ENCODE measurements around the gene DNAJC16.
"Not testable (repeated sequence)": the region's sequence is repeated elsewhere in the genome, so short reads cannot be mapped to it uniquely, and the experiment has no call there.

DNAJC16 gene

GRCh38 chr1:15507278-15507677 lies 19.4 kb upstream of the DNAJC16 start:
- no peak for DNase-seq (ENCODE audit: low spot score)

- peak; percentile 51 for DNase-seq (ENCODE audit: low spot score)
Observed at GRCh38 chr1:15508700-15509487, 17.8 kb upstream of the DNAJC16 start.

- DNase-seq (ENCODE audit: low spot score) = no peak
Observed at GRCh38 chr1:15509586-15509985, 17.1 kb upstream of the DNAJC16 start.

- no peak for DNase-seq (ENCODE audit: low spot score)
Observed at GRCh38 chr1:15510611-15511405, 15.8 kb upstream of the DNAJC16 start.

- DNase-seq (ENCODE audit: low spot score) = no peak
Observed at GRCh38 chr1:15513192-15513591, 13.5 kb upstream of the DNAJC16 start.

- no peak for DNase-seq (ENCODE audit: low spot score)
Observed at GRCh38 chr1:15513919-15514318, 12.7 kb upstream of the DNAJC16 start.

- DNase-seq (ENCODE audit: low spot score) = not testable (repeated sequence)
Observed at GRCh38 chr1:15514557-15514956, 12.1 kb upstream of the DNAJC16 start.

- no peak for DNase-seq (ENCODE audit: low spot score)
Observed at GRCh38 chr1:15515022-15515663, 11.5 kb upstream of the DNAJC16 start.

- no peak for DNase-seq (ENCODE audit: low spot score)
Observed at GRCh38 chr1:15519625-15520024, 7.0 kb upstream of the DNAJC16 start.

GRCh38 chr1:15521206-15521906 lies 5.3 kb upstream of the DNAJC16 start:
- not testable (repeated sequence) for DNase-seq (ENCODE audit: low spot score)

GRCh38 chr1:15522551-15522950 lies 4.1 kb upstream of the DNAJC16 start:
- no peak for DNase-seq (ENCODE audit: low spot score)

- DNase-seq (ENCODE audit: low spot score) = no peak
Observed at GRCh38 chr1:15523104-15524020, 3.3 kb upstream of the DNAJC16 start.

- DNase-seq (ENCODE audit: low spot score) = no peak
Observed at GRCh38 chr1:15524021-15524282, 2.7 kb upstream of the DNAJC16 start, which contains the start of gene CASP9. TSS of gene CASP9 (minus strand) at chr1:15524215. CDS start at chr1:15524200, 15 bp downstream.

- peak; percentile 96 for DNase-seq (ENCODE audit: low spot score)
Observed at GRCh38 chr1:15524283-15525049, 2.2 kb upstream of the DNAJC16 start.

- DNase-seq (ENCODE audit: low spot score) = peak; percentile 86
Observed at GRCh38 chr1:15525050-15526020, 1.3 kb upstream of the DNAJC16 start.

- no peak for DNase-seq (ENCODE audit: low spot score)
Observed at GRCh38 chr1:15526021-15526489, 593 bp upstream of the DNAJC16 start.

- DNase-seq (ENCODE audit: low spot score) = no peak
Observed at GRCh38 chr1:15531003-15531402, 4.4 kb downstream of the DNAJC16 start.

- DNase-seq (ENCODE audit: low spot score) = no peak
Observed at GRCh38 chr1:15531682-15532081, 5.0 kb downstream of the DNAJC16 start.

GRCh38 chr1:15538771-15539170 lies 12.1 kb downstream of the DNAJC16 start:
- DNase-seq (ENCODE audit: low spot score) = no peak
